GM12891 (cell line): ENCODE measurements around the gene WBP1L.

Source experiments
- POLR2A ChIP-seq: IDR thresholded peaks from 2 replicates; pipeline ENCODE4 v1.6.1; 2011; ENCODE audit warnings: low read depth, low read length, control low read depth
- POLR2AphosphoS5 ChIP-seq: IDR thresholded peaks from 2 replicates; pipeline ENCODE4 v1.6.1; 2011; ENCODE audit warnings: low read depth, low read length, control low read depth
- POU2F2 ChIP-seq: IDR thresholded peaks from 2 replicates; pipeline ENCODE4 v1.6.1; 2011; ENCODE audit warnings: low read depth, mild to moderate bottlenecking, control low read depth, low read length, moderate library complexity
- SPI1 ChIP-seq: IDR thresholded peaks from 2 replicates; pipeline ENCODE4 v1.6.1; 2011; ENCODE audit warnings: low read depth, low read length, control low read depth
- TAF1 ChIP-seq: IDR thresholded peaks from 2 replicates; pipeline ENCODE4 v1.6.1; 2011; ENCODE audit warnings: low read depth, low read length, control low read depth

- TF ChIP-seq POLR2A: no peak
- TF ChIP-seq POLR2AphosphoS5: no peak
- no peak for TF ChIP-seq TAF1
- TF ChIP-seq POU2F2: no peak
- no peak for TF ChIP-seq SPI1
These were observed 113.1 kb downstream of the WBP1L start for GRCh38 chr10:102856758-102857424.
